ENCODE measurements around the gene SEMA3A.

Gene SEMA3A

GRCh38 chr7:84162125-84162524 is 32.5 kb downstream of the SEMA3A start:
- no peak for TF ChIP-seq CTCF (IDR thresholded peaks at IDR 0.05)

- no peak for TF ChIP-seq CTCF (IDR thresholded peaks at IDR 0.05)
These were observed 33.2 kb downstream of the SEMA3A start for GRCh38 chr7:84161398-84161797.

GRCh38 chr7:84159435-84159834 is 35.2 kb downstream of the SEMA3A start:
- no peak for TF ChIP-seq CTCF (IDR thresholded peaks at IDR 0.05)

GRCh38 chr7:84157171-84157570 is 37.4 kb downstream of the SEMA3A start:
- TF ChIP-seq CTCF (IDR thresholded peaks at IDR 0.05) = no peak

GRCh38 chr7:84154991-84155781 is 39.4 kb downstream of the SEMA3A start:
- TF ChIP-seq CTCF (IDR thresholded peaks at IDR 0.05) = no peak

- TF ChIP-seq CTCF (IDR thresholded peaks at IDR 0.05) = no peak
These were observed 41.6 kb downstream of the SEMA3A start for GRCh38 chr7:84152995-84153394.

GRCh38 chr7:84149573-84149972 is 45.0 kb downstream of the SEMA3A start:
- TF ChIP-seq CTCF (IDR thresholded peaks at IDR 0.05) = no peak

GRCh38 chr7:84145892-84146291 is 48.7 kb downstream of the SEMA3A start:
- no peak for TF ChIP-seq CTCF (IDR thresholded peaks at IDR 0.05)

Measured in LNCAP (cell line).